GM06990 (cell line): ENCODE results near the gene NFX1.
"Not testable (repeated sequence)": the region's sequence is repeated elsewhere in the genome, so short reads cannot be mapped to it uniquely, and the experiment has no call there.

Source experiments
- DNase-seq: peaks from one replicate; pipeline ENCODE4 v3.0.0-alpha.2; 2011; ENCODE audit not compliant: insufficient read length; ENCODE audit errors: extremely low read depth
- H3K27me3 ChIP-seq: replicated peaks from 2 replicates; pipeline ENCODE4 v1.6.0; 2011; ENCODE audit warnings: low read length; ENCODE audit not compliant: control insufficient read depth, insufficient read depth
- H3K36me3 ChIP-seq: 2 replicates; pipeline ENCODE4 v1.5.1; 2011; ENCODE audit warnings: low read length; ENCODE audit not compliant: control insufficient read depth, insufficient read depth
- H3K4me3 ChIP-seq: replicated peaks from 2 replicates; pipeline ENCODE4 v1.5.1; 2011; ENCODE audit warnings: low read depth, mild to moderate bottlenecking, control low read depth, low read length
- CTCF ChIP-seq: IDR thresholded peaks from 2 replicates; pipeline ENCODE4 v1.5.1; 2011; ENCODE audit warnings: low read length, control low read depth, mild to moderate bottlenecking, inconsistent platforms; ENCODE audit not compliant: insufficient read depth, poor library complexity, severe bottlenecking

The NFX1 gene

GRCh38 chr9:33393581-33393980 lies 103.3 kb downstream of the NFX1 start:
- H3K27me3 ChIP-seq = no peaks in the 10 kb centered on the region; the same call in 1 of the 2 replicates
- no peak for DNase-seq
- no peak overlapping the region for H3K4me3 ChIP-seq
- H3K36me3 ChIP-seq = no peaks in the 10 kb centered on the region
- TF ChIP-seq CTCF = no peak

- not testable (repeated sequence) for H3K4me3 ChIP-seq, H3K36me3 ChIP-seq, DNase-seq, H3K27me3 ChIP-seq
Observed at GRCh38 chr9:33393986-33394385, 103.7 kb downstream of the NFX1 start.

GRCh38 chr9:33395159-33395879 lies 105.0 kb downstream of the NFX1 start:
- not testable (repeated sequence) for H3K4me3 ChIP-seq, H3K36me3 ChIP-seq, H3K27me3 ChIP-seq, DNase-seq

- H3K27me3 ChIP-seq, H3K36me3 ChIP-seq, H3K4me3 ChIP-seq, DNase-seq: not testable (repeated sequence)
Observed at GRCh38 chr9:33397801-33398200, 107.5 kb downstream of the NFX1 start.

- DNase-seq, H3K27me3 ChIP-seq, H3K36me3 ChIP-seq, H3K4me3 ChIP-seq: not testable (repeated sequence)
Observed at GRCh38 chr9:33399047-33399446, 108.7 kb downstream of the NFX1 start.

- H3K36me3 ChIP-seq, H3K27me3 ChIP-seq, H3K4me3 ChIP-seq, DNase-seq: not testable (repeated sequence)
Observed at GRCh38 chr9:33401809-33402208, 111.5 kb downstream of the NFX1 start.

GRCh38 chr9:33402371-33402770 lies 112.1 kb downstream of the NFX1 start, which contains the start of gene AQP7:
AQP7 (minus strand) TSS chr9:33402568; CDS start chr9:33401262, 1,306 bp downstream.
- H3K4me3 ChIP-seq, H3K36me3 ChIP-seq, DNase-seq, H3K27me3 ChIP-seq: not testable (repeated sequence)

GRCh38 chr9:33403941-33404787 lies 113.8 kb downstream of the NFX1 start:
- H3K36me3 ChIP-seq = no peaks in the 10 kb centered on the region
- H3K4me3 ChIP-seq = no peak overlapping the region
- no peak for DNase-seq
- H3K27me3 ChIP-seq = no peaks in the 10 kb centered on the region; the same call in 1 of the 2 replicates
- TF ChIP-seq CTCF = no peak
